ENCODE data around the gene CYBA. TPM values are rescaled to one million over a fixed set of nuclear protein-coding genes. Genes with fewer than 3 reads are reported as not detected.

The CYBA gene
- 90.8 TPM for total RNA-seq

- Histone ChIP-seq H3K4me1 (ENCODE audit: control insufficient read depth in 3 of 3, insufficient read depth in 3 of 3, low read length in 3 of 3) (peaks cover 12 to 13% (median 13%) of the 10 kb centered on the region in 3 donors), H3K4me3 (ENCODE audit: low read length in 3 of 3) (peak within 1 kb of the TSS; percentile 62 to 68 (median 65)), H3K36me3 (ENCODE audit: control insufficient read depth in 3 of 3, insufficient read depth in 3 of 3, low read length in 3 of 3) (peaks cover 12 to 18% (median 17%) of the 10 kb centered on the region in 3 donors), H3K27ac (ENCODE audit: low read depth, low read length) (peak within 1 kb of the TSS; percentile 40), H3K9ac (ENCODE audit: low read depth in 1 of 3, low read length in 3 of 3) (peak within 1 kb of the TSS; percentile 66 to 74 (median 67)), H3K9me3 (ENCODE audit: control insufficient read depth in 3 of 3, low read length in 3 of 3) (no peaks in the 10 kb centered on the region), H3K27me3 (ENCODE audit: control insufficient read depth in 3 of 3, insufficient read depth in 3 of 3, low read length in 3 of 3) (no peaks in the 10 kb centered on the region)
These were observed at the start of gene CYBA for GRCh38 chr16:88650749-88651275. Gene CYBA, minus strand, starts transcription at chr16:88651053. Its CDS starts 40 bp downstream, at chr16:88651013.

GRCh38 chr16:88700322-88700635 lies 49.4 kb upstream of the CYBA start:
- no peak overlapping the region for H3K27ac ChIP-seq (ENCODE audit: low read depth, low read length)
- no peaks in the 10 kb centered on the region for H3K27me3 ChIP-seq (ENCODE audit: control insufficient read depth in 3 of 3, insufficient read depth in 3 of 3, low read length in 3 of 3)
- peaks cover 30 to 49% (median 34%) of the 10 kb centered on the region in 3 donors for H3K4me1 ChIP-seq (ENCODE audit: control insufficient read depth in 3 of 3, insufficient read depth in 3 of 3, low read length in 3 of 3)
- H3K9ac ChIP-seq (ENCODE audit: low read depth in 1 of 3, low read length in 3 of 3), result peak overlapping the region in 1 of 3 donors; percentile 14
- no peaks in the 10 kb centered on the region for H3K9me3 ChIP-seq (ENCODE audit: control insufficient read depth in 3 of 3, low read length in 3 of 3)
- H3K36me3 ChIP-seq (ENCODE audit: control insufficient read depth in 3 of 3, insufficient read depth in 3 of 3, low read length in 3 of 3), result peaks cover 20 to 36% (median 31%) of the 10 kb centered on the region in 3 donors
- H3K4me3 ChIP-seq (ENCODE audit: low read length in 3 of 3), result no peak overlapping the region

GRCh38 chr16:88699180-88699579 lies 48.3 kb upstream of the CYBA start:
- Histone ChIP-seq H3K4me3 (ENCODE audit: low read length in 3 of 3) (no peak overlapping the region), H3K4me1 (ENCODE audit: control insufficient read depth in 3 of 3, insufficient read depth in 3 of 3, low read length in 3 of 3) (peaks cover 25 to 43% (median 29%) of the 10 kb centered on the region in 3 donors), H3K36me3 (ENCODE audit: control insufficient read depth in 3 of 3, insufficient read depth in 3 of 3, low read length in 3 of 3) (peaks cover 20 to 36% (median 31%) of the 10 kb centered on the region in 3 donors), H3K9ac (ENCODE audit: low read depth in 1 of 3, low read length in 3 of 3) (no peak overlapping the region), H3K9me3 (ENCODE audit: control insufficient read depth in 3 of 3, low read length in 3 of 3) (no peaks in the 10 kb centered on the region), H3K27me3 (ENCODE audit: control insufficient read depth in 3 of 3, insufficient read depth in 3 of 3, low read length in 3 of 3) (no peaks in the 10 kb centered on the region), H3K27ac (ENCODE audit: low read depth, low read length) (no peak overlapping the region)

GRCh38 chr16:88698646-88699045 lies 47.8 kb upstream of the CYBA start:
- Histone ChIP-seq H3K9ac (ENCODE audit: low read depth in 1 of 3, low read length in 3 of 3) (no peak overlapping the region), H3K9me3 (ENCODE audit: control insufficient read depth in 3 of 3, low read length in 3 of 3) (no peaks in the 10 kb centered on the region), H3K4me1 (ENCODE audit: control insufficient read depth in 3 of 3, insufficient read depth in 3 of 3, low read length in 3 of 3) (peaks cover 21 to 38% (median 25%) of the 10 kb centered on the region in 3 donors), H3K36me3 (ENCODE audit: control insufficient read depth in 3 of 3, insufficient read depth in 3 of 3, low read length in 3 of 3) (peaks cover 20 to 36% (median 31%) of the 10 kb centered on the region in 3 donors), H3K4me3 (ENCODE audit: low read length in 3 of 3) (no peak overlapping the region), H3K27ac (ENCODE audit: low read depth, low read length) (no peak overlapping the region), H3K27me3 (ENCODE audit: control insufficient read depth in 3 of 3, insufficient read depth in 3 of 3, low read length in 3 of 3) (no peaks in the 10 kb centered on the region)

GRCh38 chr16:88697831-88698615 lies 47.2 kb upstream of the CYBA start:
- Histone ChIP-seq H3K27me3 (ENCODE audit: control insufficient read depth in 3 of 3, insufficient read depth in 3 of 3, low read length in 3 of 3) (no peaks in the 10 kb centered on the region), H3K36me3 (ENCODE audit: control insufficient read depth in 3 of 3, insufficient read depth in 3 of 3, low read length in 3 of 3) (peaks cover 20 to 36% (median 31%) of the 10 kb centered on the region in 3 donors)

GRCh38 chr16:88697116-88697830 lies 46.4 kb upstream of the CYBA start:
- H3K4me3 ChIP-seq (ENCODE audit: low read length in 3 of 3), result no peak overlapping the region
- H3K27me3 ChIP-seq (ENCODE audit: control insufficient read depth in 3 of 3, insufficient read depth in 3 of 3, low read length in 3 of 3), result no peaks in the 10 kb centered on the region
- H3K9me3 ChIP-seq (ENCODE audit: control insufficient read depth in 3 of 3, low read length in 3 of 3), result no peaks in the 10 kb centered on the region
- no peak overlapping the region for H3K27ac ChIP-seq (ENCODE audit: low read depth, low read length)
- H3K9ac ChIP-seq (ENCODE audit: low read depth in 1 of 3, low read length in 3 of 3), result no peak overlapping the region
- peaks cover 20 to 34% (median 25%) of the 10 kb centered on the region in 3 donors for H3K36me3 ChIP-seq (ENCODE audit: control insufficient read depth in 3 of 3, insufficient read depth in 3 of 3, low read length in 3 of 3)
- H3K4me1 ChIP-seq (ENCODE audit: control insufficient read depth in 3 of 3, insufficient read depth in 3 of 3, low read length in 3 of 3), result peaks cover 15 to 36% (median 23%) of the 10 kb centered on the region in 3 donors

More at GRCh38 chr16:88697831-88698615, 47.2 kb upstream of the CYBA start:
- Histone ChIP-seq H3K9ac (ENCODE audit: low read depth in 1 of 3, low read length in 3 of 3) (no peak overlapping the region), H3K4me1 (ENCODE audit: control insufficient read depth in 3 of 3, insufficient read depth in 3 of 3, low read length in 3 of 3) (peaks cover 18 to 37% (median 23%) of the 10 kb centered on the region in 3 donors), H3K9me3 (ENCODE audit: control insufficient read depth in 3 of 3, low read length in 3 of 3) (no peaks in the 10 kb centered on the region), H3K4me3 (ENCODE audit: low read length in 3 of 3) (no peak overlapping the region), H3K27ac (ENCODE audit: low read depth, low read length) (no peak overlapping the region)

GRCh38 chr16:88696441-88696840 lies 45.6 kb upstream of the CYBA start:
- Histone ChIP-seq H3K27me3 (ENCODE audit: control insufficient read depth in 3 of 3, insufficient read depth in 3 of 3, low read length in 3 of 3) (peaks cover 0 to under 1% (median 0%) of the 10 kb centered on the region in 3 donors), H3K9me3 (ENCODE audit: control insufficient read depth in 3 of 3, low read length in 3 of 3) (no peaks in the 10 kb centered on the region), H3K27ac (ENCODE audit: low read depth, low read length) (peak overlapping the region; percentile 77), H3K36me3 (ENCODE audit: control insufficient read depth in 3 of 3, insufficient read depth in 3 of 3, low read length in 3 of 3) (peaks cover 20 to 32% (median 24%) of the 10 kb centered on the region in 3 donors), H3K9ac (ENCODE audit: low read depth in 1 of 3, low read length in 3 of 3) (no peak overlapping the region), H3K4me3 (ENCODE audit: low read length in 3 of 3) (no peak overlapping the region), H3K4me1 (ENCODE audit: control insufficient read depth in 3 of 3, insufficient read depth in 3 of 3, low read length in 3 of 3) (peaks cover 11 to 28% (median 19%) of the 10 kb centered on the region in 3 donors)

- H3K27me3 ChIP-seq (ENCODE audit: control insufficient read depth in 3 of 3, insufficient read depth in 3 of 3, low read length in 3 of 3), result peaks cover 0 to 7% (median 2%) of the 10 kb centered on the region in 3 donors
- H3K36me3 ChIP-seq (ENCODE audit: control insufficient read depth in 3 of 3, insufficient read depth in 3 of 3, low read length in 3 of 3), result peaks cover 20 to 32% (median 24%) of the 10 kb centered on the region in 3 donors
- H3K9me3 ChIP-seq (ENCODE audit: control insufficient read depth in 3 of 3, low read length in 3 of 3), result no peaks in the 10 kb centered on the region
- H3K4me1 ChIP-seq (ENCODE audit: control insufficient read depth in 3 of 3, insufficient read depth in 3 of 3, low read length in 3 of 3), result peaks cover 11 to 23% (median 16%) of the 10 kb centered on the region in 3 donors
- H3K4me3 ChIP-seq (ENCODE audit: low read length in 3 of 3), result no peak overlapping the region
- peak overlapping the region; percentile 77 for H3K27ac ChIP-seq (ENCODE audit: low read depth, low read length)
- no peak overlapping the region for H3K9ac ChIP-seq (ENCODE audit: low read depth in 1 of 3, low read length in 3 of 3)
These were observed 44.9 kb upstream of the CYBA start for GRCh38 chr16:88695753-88696152.

- Histone ChIP-seq H3K27ac (ENCODE audit: low read depth, low read length) (peak overlapping the region; percentile 77), H3K36me3 (ENCODE audit: control insufficient read depth in 3 of 3, insufficient read depth in 3 of 3, low read length in 3 of 3) (peaks cover 20 to 29% (median 21%) of the 10 kb centered on the region in 3 donors), H3K9me3 (ENCODE audit: control insufficient read depth in 3 of 3, low read length in 3 of 3) (no peaks in the 10 kb centered on the region), H3K9ac (ENCODE audit: low read depth in 1 of 3, low read length in 3 of 3) (no peak overlapping the region), H3K4me1 (ENCODE audit: control insufficient read depth in 3 of 3, insufficient read depth in 3 of 3, low read length in 3 of 3) (peaks cover 11 to 18% (median 13%) of the 10 kb centered on the region in 3 donors), H3K27me3 (ENCODE audit: control insufficient read depth in 3 of 3, insufficient read depth in 3 of 3, low read length in 3 of 3) (peaks cover 0 to 10% (median 6%) of the 10 kb centered on the region in 3 donors), H3K4me3 (ENCODE audit: low read length in 3 of 3) (no peak overlapping the region)
These were observed 44.4 kb upstream of the CYBA start for GRCh38 chr16:88695218-88695617.

Measured in skeletal muscle tissue (tissue), 4 donors.